ENCODE data around the gene CNOT4. TPM values are rescaled to one million over a fixed set of nuclear protein-coding genes. Genes with fewer than 3 reads are reported as not detected.

CNOT4 gene
- total and polyA plus RNA-seq, 2 of the 13 experiments (the other 11 are each of a cell fraction or from before 2014, with no cell fraction given): 7.4 to 8.4 TPM

- ATAC-seq (no peak), FAIRE-seq (no peak), DNase-seq (ENCODE audit: low spot score) (no peak)
- TF ChIP-seq ZNF142 (CRISPR knock-in tag; IDR thresholded peaks at IDR 0.05): no peak
- POLR2A ChIA-PET: no interaction called here
- Histone ChIP-seq H3K79me2 (ENCODE audit: insufficient read depth, low read length) (peaks cover 49% of the 10 kb centered on the region), H2AFZ (ENCODE audit: low read length) (no peak overlapping the region), H3K4me3 (replicated peaks in 1 of 3; ENCODE audit: insufficient read depth in 1 of 3, low read depth in 2 of 3, low read length in 3 of 3) (no peak overlapping the region), H3K27me3 (ENCODE audit: control insufficient read depth in 1 of 2, insufficient read depth in 2 of 2, low read length in 2 of 2) (no peaks in the 10 kb centered on the region), H4K20me1 (ENCODE audit: insufficient read depth, low read length) (peaks cover 7% of the 10 kb centered on the region; the same call in 1 of the 2 replicates), H3K36me3 (replicated peaks in 1 of 2; ENCODE audit: control insufficient read depth in 1 of 2, insufficient read depth in 2 of 2, low read length in 2 of 2) (0 out of 5 replicates have a peak, but pooled peaks cover 0 to under 1% of the 10 kb centered on the region in 2 experiments), H3K4me2 (ENCODE audit: low read depth, low read length) (no peak overlapping the region), H3K9ac (ENCODE audit: insufficient read depth, low read depth, low read length) (no peak overlapping the region), H3K9me3 (ENCODE audit: low read length) (no peaks in the 10 kb centered on the region), H3K27ac (ENCODE audit: extremely low read length, insufficient read depth, low read length) (no peak overlapping the region), H3K4me1 (ENCODE audit: insufficient read depth, low read length) (no peaks in the 10 kb centered on the region)
- CTCF ChIA-PET (ENCODE audit: low intra/inter-chr PET ratio, low total read pairs): no interaction called here
- intact Hi-C loops (cut with micrococcal nuclease; ENCODE audit: unreplicated experiment): no loop called here
- no TSS peak for BruUV-seq (replicated peaks)
- in situ Hi-C loops (cut with HindIII; ENCODE audit: extremely low pct_ligation_motif_present, low pct_unique_long_range_greater_than_20kb): no loop called here
Observed at GRCh38 chr7:135449436-135449835, 60.5 kb downstream of the CNOT4 start.

- Histone ChIP-seq H3K27ac (ENCODE audit: extremely low read length, insufficient read depth, low read length) (no peak overlapping the region), H3K9ac (ENCODE audit: insufficient read depth, low read depth, low read length) (no peak overlapping the region), H2AFZ (ENCODE audit: low read length) (no peak overlapping the region), H3K4me1 (ENCODE audit: insufficient read depth, low read length) (no peaks in the 10 kb centered on the region), H3K79me2 (ENCODE audit: insufficient read depth, low read length) (peaks cover 47% of the 10 kb centered on the region), H3K27me3 (ENCODE audit: control insufficient read depth in 1 of 2, insufficient read depth in 2 of 2, low read length in 2 of 2) (no peaks in the 10 kb centered on the region), H3K4me3 (replicated peaks in 1 of 3; ENCODE audit: insufficient read depth in 1 of 3, low read depth in 2 of 3, low read length in 3 of 3) (no peak overlapping the region), H3K4me2 (ENCODE audit: low read depth, low read length) (no peak overlapping the region), H3K36me3 (replicated peaks in 1 of 2; ENCODE audit: control insufficient read depth in 1 of 2, insufficient read depth in 2 of 2, low read length in 2 of 2) (0 out of 5 replicates have a peak, but pooled peaks cover 0 to 4% of the 10 kb centered on the region in 2 experiments), H4K20me1 (ENCODE audit: insufficient read depth, low read length) (peaks cover 7% of the 10 kb centered on the region; the same call in 1 of the 2 replicates), H3K9me3 (ENCODE audit: low read length) (no peaks in the 10 kb centered on the region)
- WGBS (ENCODE audit: low lambda C conversion rate): 95% methylated on average over 1 of the region's 1 CpG
- ChIA-PET CTCF (ENCODE audit: low intra/inter-chr PET ratio, low total read pairs) (no interaction called here), POLR2A (no interaction called here)
- DNase-seq (ENCODE audit: low spot score) (no peak), ATAC-seq (no peak), FAIRE-seq (no peak)
- TF ChIP-seq HNRNPLL (IDR thresholded peaks at IDR 0.05; ENCODE audit: low read depth, low read length, poor library complexity, severe bottlenecking) (no peak), CEBPB (IDR thresholded peaks at IDR 0.05; ENCODE audit: borderline replicate concordance, low read depth, low read length) (peak; percentile 39; the same call in 1 of the 2 replicates), ZNF574 (CRISPR knock-in tag; IDR thresholded peaks at IDR 0.05) (no peak), ZNF232 (CRISPR knock-in tag; IDR thresholded peaks at IDR 0.05; ENCODE audit: borderline replicate concordance) (no peak), ZZZ3 (CRISPR knock-in tag; IDR thresholded peaks at IDR 0.05; ENCODE audit: borderline replicate concordance) (no peak), CEBPG (CRISPR knock-in tag; IDR thresholded peaks at IDR 0.05) (0 out of 2 replicates have a peak, but pooled peaks have one; percentile 11), ATF7 (IDR thresholded peaks at IDR 0.05) (peak; percentile 81), ATF7 (CRISPR knock-in tag; IDR thresholded peaks at IDR 0.05) (no peak)
- in situ Hi-C loops (cut with HindIII; ENCODE audit: extremely low pct_ligation_motif_present, low pct_unique_long_range_greater_than_20kb): no loop called here
- BruUV-seq (replicated peaks): no TSS peak
- intact Hi-C loops (cut with micrococcal nuclease; ENCODE audit: unreplicated experiment): no loop called here
Observed at GRCh38 chr7:135448753-135449152, 61.1 kb downstream of the CNOT4 start.

Measured in HepG2 (cell line).